Measurements from ENCODE around the gene TNRC6C.
"Not testable (repeated sequence)": the region's sequence is repeated elsewhere in the genome, so short reads cannot be mapped to it uniquely, and the experiment has no call there.

- TF ChIP-seq, protein P1, sequence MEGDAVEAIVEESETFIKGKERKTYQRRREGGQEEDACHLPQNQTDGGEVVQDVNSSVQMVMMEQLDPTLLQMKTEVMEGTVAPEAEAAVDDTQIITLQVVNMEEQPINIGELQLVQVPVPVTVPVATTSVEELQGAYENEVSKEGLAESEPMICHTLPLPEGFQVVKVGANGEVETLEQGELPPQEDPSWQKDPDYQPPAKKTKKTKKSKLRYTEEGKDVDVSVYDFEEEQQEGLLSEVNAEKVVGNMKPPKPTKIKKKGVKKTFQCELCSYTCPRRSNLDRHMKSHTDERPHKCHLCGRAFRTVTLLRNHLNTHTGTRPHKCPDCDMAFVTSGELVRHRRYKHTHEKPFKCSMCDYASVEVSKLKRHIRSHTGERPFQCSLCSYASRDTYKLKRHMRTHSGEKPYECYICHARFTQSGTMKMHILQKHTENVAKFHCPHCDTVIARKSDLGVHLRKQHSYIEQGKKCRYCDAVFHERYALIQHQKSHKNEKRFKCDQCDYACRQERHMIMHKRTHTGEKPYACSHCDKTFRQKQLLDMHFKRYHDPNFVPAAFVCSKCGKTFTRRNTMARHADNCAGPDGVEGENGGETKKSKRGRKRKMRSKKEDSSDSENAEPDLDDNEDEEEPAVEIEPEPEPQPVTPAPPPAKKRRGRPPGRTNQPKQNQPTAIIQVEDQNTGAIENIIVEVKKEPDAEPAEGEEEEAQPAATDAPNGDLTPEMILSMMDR (conservative IDR thresholded peaks at IDR 0.05) = not testable (repeated sequence)
- not testable (repeated sequence) for TF ChIP-seq ZFX (IDR thresholded peaks at IDR 0.05)
Measured at GRCh38 chr17:77982430-77982829, 23.9 kb downstream of the TNRC6C start.
